ENCODE data around the gene ID3. TPM values are rescaled to one million over a fixed set of nuclear protein-coding genes. Genes with fewer than 3 reads are reported as not detected.

ID3 gene
- polyA plus RNA-seq, 3 donors: 1.1 to 31.1 (median 2.5) TPM

- Histone ChIP-seq H4K20me1 (ENCODE audit: insufficient read depth, low read length) (no peaks in the 10 kb centered on the region), H3K27me3 (ENCODE audit: control insufficient read depth in 2 of 2, insufficient read depth in 2 of 2, low read length in 2 of 2) (no peaks in the 10 kb centered on the region), H3K4me1 (ENCODE audit: control insufficient read depth in 1 of 2, insufficient read depth in 2 of 2, low read length in 2 of 2) (no peaks in the 10 kb centered on the region), H3K36me3 (replicated peaks in 1 of 2; ENCODE audit: control insufficient read depth in 1 of 2, insufficient read depth in 2 of 2, low read length in 2 of 2) (peaks cover 73 to 94% of the 10 kb centered on the region in 2 donors), H3K27ac (ENCODE audit: low read depth in 1 of 2, low read length in 2 of 2) (peak overlapping the region in 1 of 2 donors; percentile 57), H2AFZ (ENCODE audit: insufficient read depth, low read depth, low read length, poor library complexity, severe bottlenecking) (no peak overlapping the region), H3K9ac (ENCODE audit: insufficient read depth, low read length, poor library complexity, severe bottlenecking) (no peak overlapping the region), H3K79me2 (ENCODE audit: insufficient read depth, low read length) (peaks cover 10% of the 10 kb centered on the region), H3K9me3 (replicated peaks in 1 of 2; ENCODE audit: control insufficient read depth in 1 of 2, insufficient read depth in 1 of 2, low read length in 2 of 2) (no peaks in the 10 kb centered on the region), H3K4me2 (replicated peaks; ENCODE audit: extremely low read depth, low read length, poor library complexity, severe bottlenecking) (no peak overlapping the region), H3K4me3 (replicated peaks in 1 of 3; ENCODE audit: low read depth in 2 of 3, low read length in 3 of 3) (no peak overlapping the region)
- 100% methylated on average over 3 of the region's 3 CpGs for WGBS (ENCODE audit: insufficient coverage)
- no peak overlapping the region for H3K4me3 Mint-ChIP-seq
- H3K9me3 Mint-ChIP-seq: no peaks in the 10 kb centered on the region
- DNase-seq: no peak
- H3K27ac Mint-ChIP-seq: peak overlapping the region in 4 of 7 donors; percentile 41 to 58 (median 48)
- H3K36me3 Mint-ChIP-seq: peaks cover 79 to 99% of the 10 kb centered on the region in 2 donors
- intact Hi-C loops (cut with micrococcal nuclease): no loop called here
- no peaks in the 10 kb centered on the region for H3K27me3 Mint-ChIP-seq (ENCODE audit: low read depth in 3 of 3)
- H3K4me1 Mint-ChIP-seq: no peaks in the 10 kb centered on the region
- no peak for TF ChIP-seq CTCF (IDR thresholded peaks at IDR 0.05)
Measured at GRCh38 chr1:23514111-23514679, 45.1 kb downstream of the ID3 start.

GRCh38 chr1:23509896-23510295 is 49.4 kb downstream of the ID3 start:
- no peaks in the 10 kb centered on the region for H3K27me3 ChIP-seq (ENCODE audit: control insufficient read depth in 2 of 2, insufficient read depth in 2 of 2, low read length in 2 of 2)
- H3K4me1 Mint-ChIP-seq: peaks cover 2% of the 10 kb centered on the region
- no peaks in the 10 kb centered on the region for H3K27me3 Mint-ChIP-seq (ENCODE audit: low read depth in 3 of 3)
- no peaks in the 10 kb centered on the region for H3K4me1 ChIP-seq (ENCODE audit: control insufficient read depth in 1 of 2, insufficient read depth in 2 of 2, low read length in 2 of 2)
- no peaks in the 10 kb centered on the region for H4K20me1 ChIP-seq (ENCODE audit: insufficient read depth, low read length)
- H3K9me3 Mint-ChIP-seq: no peaks in the 10 kb centered on the region
- H3K27ac Mint-ChIP-seq: peak overlapping the region in 3 of 7 donors; percentile 28 to 46 (median 31)
- no peak for DNase-seq
- H3K36me3 ChIP-seq (replicated peaks in 1 of 2; ENCODE audit: control insufficient read depth in 1 of 2, insufficient read depth in 2 of 2, low read length in 2 of 2): peaks cover 63 to 90% of the 10 kb centered on the region in 2 donors
- peaks cover 67 to 100% of the 10 kb centered on the region in 2 donors for H3K36me3 Mint-ChIP-seq
- no peak overlapping the region for H3K4me3 ChIP-seq (replicated peaks in 1 of 3; ENCODE audit: low read depth in 2 of 3, low read length in 3 of 3)
- no peak overlapping the region for H3K4me3 Mint-ChIP-seq
- no peaks in the 10 kb centered on the region for H3K79me2 ChIP-seq (ENCODE audit: insufficient read depth, low read length)
- no peak for TF ChIP-seq CTCF (IDR thresholded peaks at IDR 0.05)
- H2AFZ ChIP-seq (ENCODE audit: insufficient read depth, low read depth, low read length, poor library complexity, severe bottlenecking): no peak overlapping the region
- 99% methylated on average over 14 of the region's 15 CpGs for WGBS (ENCODE audit: insufficient coverage)
- no peaks in the 10 kb centered on the region for H3K9me3 ChIP-seq (replicated peaks in 1 of 2; ENCODE audit: control insufficient read depth in 1 of 2, insufficient read depth in 1 of 2, low read length in 2 of 2)
- intact Hi-C loops (cut with micrococcal nuclease): no loop called here
- peak overlapping the region in 1 of 2 donors; percentile 20 for H3K27ac ChIP-seq (ENCODE audit: low read depth in 1 of 2, low read length in 2 of 2)
- no peak overlapping the region for H3K4me2 ChIP-seq (replicated peaks; ENCODE audit: extremely low read depth, low read length, poor library complexity, severe bottlenecking)
- H3K9ac ChIP-seq (ENCODE audit: insufficient read depth, low read length, poor library complexity, severe bottlenecking): no peak overlapping the region

Other genes with a start within 250 kb of the ID3 start
- 100 to 1,000 TPM in 1 of 3 donors, 10 to 100 TPM in 2; 58.5 to 112 (median 82.9) TPM for gene HNRNPR, start 215.2 kb downstream of the ID3 start, polyA plus RNA-seq
- gene ZNF436, start 189.7 kb downstream of the ID3 start, polyA plus RNA-seq: 1 to 10 TPM; 1.4 to 2.4 (median 2.0) TPM
- under 1 TPM in 2 of 3 donors, not detected in 1; 0.26 to 0.52 TPM for gene TCEA3, start 134.8 kb downstream of the ID3 start, polyA plus RNA-seq
- gene ASAP3, start 75.3 kb downstream of the ID3 start, polyA plus RNA-seq: 1 to 10 TPM in 1 of 3 donors, under 1 TPM in 1, not detected in 1; 0.27 to 1.1 TPM
- 1 to 10 TPM in 2 of 3 donors, under 1 TPM in 1; 0.24 to 4.7 (median 1.8) TPM for gene E2F2, start 28.3 kb downstream of the ID3 start, polyA plus RNA-seq
- 100 to 1,000 TPM; 542 to 923 (median 552) TPM for gene RPL11, start 132.3 kb upstream of the ID3 start, polyA plus RNA-seq
- 10 to 100 TPM; 25.4 to 31.2 (median 28.7) TPM for gene ELOA, start 184.0 kb upstream of the ID3 start, polyA plus RNA-seq
- gene PITHD1, start 218.9 kb upstream of the ID3 start, polyA plus RNA-seq: 10 to 100 TPM; 20.8 to 40.8 (median 29.9) TPM
- gene LYPLA2, start 231.6 kb upstream of the ID3 start, polyA plus RNA-seq: 10 to 100 TPM; 68.3 to 86.7 (median 74.1) TPM
- 10 to 100 TPM; 17.6 to 21.9 (median 18.0) TPM for gene GALE, start 241.3 kb upstream of the ID3 start, polyA plus RNA-seq

Measured in CD14-positive monocyte (primary cell).